Measurements from ENCODE around the gene KRTAP2-4. TPM values are rescaled to one million over a fixed set of nuclear protein-coding genes. Genes with fewer than 3 reads are reported as not detected.
"Not testable (repeated sequence)": the region's sequence is repeated elsewhere in the genome, so short reads cannot be mapped to it uniquely, and the experiment has no call there.

Gene KRTAP2-4, protein sequence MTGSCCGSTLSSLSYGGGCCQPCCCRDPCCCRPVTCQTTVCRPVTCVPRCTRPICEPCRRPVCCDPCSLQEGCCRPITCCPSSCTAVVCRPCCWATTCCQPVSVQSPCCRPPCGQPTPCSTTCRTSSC
- total RNA-seq, result not detected in 2 replicates

DNA sequence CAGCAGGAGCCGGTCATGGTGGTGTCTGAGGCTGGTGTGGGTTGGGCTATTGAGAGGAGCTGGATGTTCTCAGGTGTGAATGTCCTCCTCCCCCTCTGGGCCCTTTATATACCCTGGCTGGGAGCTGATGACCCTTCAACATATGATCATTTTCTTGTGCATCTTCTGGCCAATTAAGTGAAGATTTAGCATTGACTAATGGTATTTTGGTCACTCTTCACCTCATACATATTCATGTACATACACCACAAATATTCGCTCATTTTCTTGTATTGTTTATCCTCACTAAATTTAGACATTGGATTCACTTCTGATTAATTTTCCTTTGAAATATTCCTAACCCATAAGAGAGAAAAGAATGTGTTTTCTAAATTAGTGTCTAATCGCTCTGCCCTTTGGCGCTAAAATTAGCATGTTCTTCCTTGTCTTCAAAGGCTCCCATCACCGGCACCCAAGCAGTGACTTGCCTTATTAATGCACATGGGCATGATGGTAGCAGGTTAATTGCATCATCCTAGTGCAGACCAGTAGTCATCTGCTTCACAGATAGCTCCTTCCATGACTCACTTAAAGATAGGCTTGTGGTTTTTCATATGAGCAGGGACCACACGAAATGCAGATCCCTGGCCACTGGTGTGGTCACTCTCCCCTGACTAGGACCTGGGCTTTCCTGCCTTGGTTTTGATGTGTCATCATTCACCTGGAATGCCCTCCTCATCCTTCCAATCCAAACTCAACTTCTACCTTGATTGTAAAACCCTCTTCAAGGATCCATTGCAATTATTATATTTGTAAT, at the start of gene KRTAP2-4:
TSS of gene KRTAP2-4 (minus strand) at position 51 of the 796 bp plus-strand sequence. CDS start at position 17, 34 bp downstream.
- intact Hi-C loops (cut with micrococcal nuclease), result no loop called here

DNA sequence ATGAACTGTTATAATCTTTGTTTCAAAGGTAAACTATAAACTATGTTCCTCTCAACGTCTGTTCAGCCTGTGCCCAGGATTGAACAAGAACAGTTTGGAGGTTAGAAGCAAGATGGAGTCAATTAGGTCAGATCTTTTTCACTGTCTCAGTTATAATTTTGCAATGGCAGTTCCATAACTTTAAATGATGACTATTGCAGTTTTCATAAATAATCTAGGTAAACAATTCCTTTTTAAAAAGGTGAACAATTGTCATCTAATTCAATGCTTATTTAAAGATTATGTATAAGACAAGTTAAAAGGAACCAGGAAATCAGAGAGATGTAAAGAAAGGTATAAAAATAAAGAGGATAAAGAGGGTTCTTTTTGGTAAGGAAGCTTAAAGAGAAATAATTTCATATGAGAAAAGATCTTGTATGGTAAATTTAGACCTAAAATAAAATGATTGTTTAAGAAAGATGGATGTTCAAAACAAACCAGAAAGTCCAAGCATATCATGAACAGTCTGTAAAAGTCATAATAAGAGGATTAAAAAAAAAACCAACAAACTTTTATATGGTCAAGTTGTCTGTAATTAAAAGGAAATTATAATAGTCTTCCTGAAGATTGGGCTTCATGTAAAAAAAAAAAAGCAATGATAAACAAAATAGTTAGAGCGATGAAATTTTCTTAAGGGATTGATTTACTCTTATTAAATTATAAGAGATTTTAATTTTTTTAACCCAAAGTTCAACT, 45.6 kb upstream of the KRTAP2-4 start:
- intact Hi-C loops (cut with micrococcal nuclease), result no loop called here

DNA sequence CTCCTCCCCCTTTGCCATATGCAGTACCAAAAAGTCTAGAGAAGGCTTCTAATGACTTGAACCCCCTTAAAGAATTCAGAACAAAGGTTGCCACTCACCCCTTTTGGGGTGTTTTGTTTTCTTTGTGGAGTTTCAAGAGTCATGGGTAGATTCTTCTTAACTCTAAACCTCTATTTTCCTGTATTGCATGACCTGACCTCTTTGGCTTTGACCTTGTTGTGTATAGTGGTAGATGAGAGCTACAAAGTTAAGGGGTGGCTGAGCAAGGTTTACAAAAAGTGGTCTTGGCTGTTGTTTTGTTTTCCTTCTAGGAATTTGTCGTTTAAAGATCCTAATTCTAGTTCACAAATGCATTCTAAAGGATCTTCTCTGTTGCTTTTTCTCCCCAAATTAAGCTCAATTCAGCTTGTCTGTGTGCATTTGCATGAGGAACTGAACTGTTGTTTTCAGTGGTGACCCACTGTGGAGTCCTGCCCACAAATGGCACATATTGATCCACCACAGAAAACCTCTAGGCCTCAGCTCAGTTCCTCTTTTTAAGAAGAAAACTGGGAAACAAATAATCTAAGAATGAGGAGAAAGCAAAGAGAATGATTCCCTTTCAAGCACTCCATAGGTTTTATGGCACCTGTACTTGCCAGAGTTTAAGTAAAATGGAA, 43.2 kb upstream of the KRTAP2-4 start:
- intact Hi-C loops (cut with micrococcal nuclease), result not testable (repeated sequence)

DNA sequence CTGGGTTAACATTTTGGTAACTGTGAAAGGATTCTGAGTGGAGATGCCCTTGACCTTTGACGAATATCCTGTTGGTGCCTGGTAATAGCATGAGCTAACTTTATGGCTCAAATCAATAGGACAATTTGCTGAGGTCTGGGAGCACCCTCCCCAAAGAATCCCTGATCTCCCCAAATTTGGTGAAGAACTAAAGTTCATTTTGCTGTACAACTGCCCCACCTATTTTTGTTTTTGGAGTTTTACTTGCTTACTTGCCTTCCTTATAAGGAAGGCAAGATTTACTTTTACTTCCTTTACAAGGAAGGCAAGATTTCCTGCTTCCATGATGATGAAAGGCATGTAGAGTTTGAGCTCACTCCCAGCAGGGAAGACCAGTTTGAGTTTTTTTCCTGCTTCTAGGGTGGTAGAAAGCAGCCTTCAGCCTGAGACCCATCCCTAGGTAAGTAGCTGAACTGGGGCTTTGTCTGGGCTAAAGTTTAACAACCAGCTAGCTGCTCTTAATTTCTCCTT, 42.3 kb upstream of the KRTAP2-4 start:
- intact Hi-C loops (cut with micrococcal nuclease), result no loop called here

DNA sequence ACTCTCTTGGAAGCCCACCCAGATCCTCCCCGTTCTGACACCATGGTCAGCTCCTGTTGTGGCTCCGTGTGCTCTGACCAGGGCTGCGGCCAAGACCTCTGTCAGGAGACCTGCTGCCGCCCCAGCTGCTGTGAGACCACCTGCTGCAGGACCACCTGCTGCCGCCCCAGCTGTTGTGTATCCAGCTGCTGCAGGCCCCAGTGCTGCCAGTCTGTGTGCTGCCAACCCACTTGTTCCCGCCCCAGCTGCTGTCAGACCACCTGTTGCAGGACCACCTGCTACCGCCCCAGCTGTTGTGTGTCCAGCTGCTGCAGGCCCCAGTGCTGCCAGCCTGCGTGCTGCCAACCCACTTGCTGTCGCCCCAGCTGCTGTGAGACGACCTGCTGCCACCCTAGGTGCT, 39.7 kb upstream of the KRTAP2-4 start, which contains the start of gene KRTAP4-9:
TSS of gene KRTAP4-9 (plus strand) at position 43 of the 400 bp plus-strand sequence. CDS start at position 43, 0 bp downstream.
- intact Hi-C loops (cut with micrococcal nuclease), result not testable (repeated sequence)

DNA sequence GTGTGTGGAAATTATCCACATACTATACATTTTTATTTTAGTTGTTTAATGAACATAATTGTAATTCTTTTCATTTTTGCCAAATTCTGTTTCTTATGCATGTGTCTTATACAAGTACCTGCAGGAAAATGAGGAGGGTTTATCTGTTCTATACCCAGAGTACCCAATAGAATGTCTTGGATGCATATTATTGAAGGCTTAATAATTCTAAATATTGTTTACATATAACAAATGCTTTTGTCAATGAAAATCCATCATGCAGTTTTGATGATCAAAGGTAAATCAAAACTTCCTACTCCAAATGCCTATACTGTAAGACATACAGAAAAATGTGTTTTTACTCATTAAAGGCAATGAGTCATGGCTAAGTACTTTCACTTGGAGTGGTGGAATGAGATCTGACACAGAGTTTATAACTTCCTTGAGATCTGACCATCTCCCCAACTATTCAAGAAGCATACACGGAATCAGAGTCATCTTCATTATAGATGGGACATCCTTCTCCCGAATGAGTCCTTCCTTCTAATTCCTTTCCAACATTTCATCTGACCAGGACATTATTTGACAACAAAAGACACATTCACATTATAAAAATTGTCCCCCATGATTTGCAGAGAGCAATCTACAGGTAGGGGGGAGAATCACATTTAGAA, 38.8 kb upstream of the KRTAP2-4 start:
- intact Hi-C loops (cut with micrococcal nuclease), result not testable (repeated sequence)

DNA sequence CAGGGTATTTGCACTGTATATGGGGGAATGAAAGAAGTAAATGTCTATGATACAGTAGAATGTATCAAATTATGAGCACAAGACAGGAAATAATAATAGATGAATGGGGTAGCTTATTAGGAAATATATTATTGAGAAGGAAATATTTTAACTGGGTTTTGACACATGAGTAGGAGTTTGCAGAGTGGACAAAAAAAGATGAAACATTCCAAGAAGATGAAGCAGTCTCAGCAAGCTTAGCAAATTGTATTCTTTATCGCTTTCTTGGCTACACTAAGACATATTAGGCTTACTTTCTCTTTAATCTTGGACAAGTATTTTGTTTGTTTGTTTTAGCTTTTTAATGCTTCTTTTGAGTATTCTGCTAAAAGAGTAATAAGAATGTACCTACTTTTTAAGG, 38.2 kb upstream of the KRTAP2-4 start:
- intact Hi-C loops (cut with micrococcal nuclease), result no loop called here

DNA sequence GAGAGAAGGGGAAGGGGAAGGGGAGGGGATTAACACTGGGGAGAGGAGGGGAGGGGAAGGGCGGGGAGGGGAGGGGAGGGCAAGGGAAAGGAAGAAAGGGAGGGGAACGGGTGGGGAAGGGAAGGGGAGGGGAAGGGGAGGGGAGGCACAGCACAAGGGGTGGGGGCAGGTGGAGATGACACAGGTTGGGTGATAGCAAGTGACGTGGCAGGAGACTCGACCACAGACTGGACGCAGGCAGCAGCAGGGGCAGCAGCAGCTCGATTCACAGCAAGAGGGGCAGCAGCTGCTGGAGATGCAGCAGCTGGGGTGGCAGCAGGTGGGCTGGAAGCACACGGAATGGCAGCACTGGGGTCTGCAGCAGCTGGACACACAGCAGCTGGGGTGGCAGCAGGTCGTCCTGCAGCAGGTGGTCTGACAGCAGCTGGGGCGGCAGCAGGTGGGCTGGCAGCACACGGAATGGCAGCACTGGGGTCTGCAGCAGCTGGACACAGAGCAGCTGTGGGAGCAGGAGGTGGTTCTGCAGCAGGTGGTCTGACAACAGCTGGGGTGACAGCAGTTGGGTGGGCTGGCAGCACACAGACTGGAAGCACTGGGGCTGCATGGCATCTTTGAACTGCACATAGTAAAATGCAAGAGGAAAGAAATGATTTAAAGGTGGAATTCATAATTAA, 36.0 kb upstream of the KRTAP2-4 start, which contains the start of gene KRTAP4-16:
TSS of gene KRTAP4-16 (minus strand) at position 624 of the 674 bp plus-strand sequence. CDS start at position 624, 0 bp downstream.
- intact Hi-C loops (cut with micrococcal nuclease), result no loop called here

DNA sequence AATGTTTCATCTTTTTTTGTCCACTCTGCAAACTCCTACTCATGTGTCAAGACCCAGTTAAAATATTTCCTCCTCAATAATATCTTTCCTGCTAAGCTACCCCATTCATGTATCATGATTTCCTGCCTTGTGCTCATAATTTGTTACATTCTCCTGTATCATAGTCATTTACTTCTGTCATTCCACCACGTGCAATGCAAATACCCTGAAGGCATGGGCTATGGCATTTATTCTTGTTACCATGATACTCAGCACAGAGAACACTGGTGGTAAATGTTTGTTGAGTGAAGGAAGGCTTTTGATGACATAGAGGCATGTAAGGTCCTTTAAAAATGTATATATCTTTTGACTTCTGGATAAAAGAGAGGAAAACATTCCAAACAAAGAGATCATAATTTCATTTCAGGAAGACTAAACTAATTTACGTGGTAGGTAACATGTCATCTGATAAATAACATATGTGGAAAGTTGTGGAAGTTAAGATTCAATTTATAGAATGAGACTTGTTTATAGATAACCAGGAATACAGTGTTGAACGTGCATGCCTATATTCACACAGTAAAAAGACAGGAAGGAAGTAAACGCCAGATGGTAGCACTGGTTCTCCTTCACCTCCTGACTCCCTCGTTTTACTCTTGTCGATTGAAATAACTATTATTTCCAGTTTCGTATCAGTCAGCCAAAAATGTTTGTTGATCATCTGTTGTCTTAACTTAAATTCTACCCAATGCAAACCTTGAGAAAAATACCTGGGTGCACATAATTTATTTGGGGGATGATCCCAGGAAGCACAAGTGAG, 34.2 kb upstream of the KRTAP2-4 start:
- intact Hi-C loops (cut with micrococcal nuclease), result not testable (repeated sequence)

DNA sequence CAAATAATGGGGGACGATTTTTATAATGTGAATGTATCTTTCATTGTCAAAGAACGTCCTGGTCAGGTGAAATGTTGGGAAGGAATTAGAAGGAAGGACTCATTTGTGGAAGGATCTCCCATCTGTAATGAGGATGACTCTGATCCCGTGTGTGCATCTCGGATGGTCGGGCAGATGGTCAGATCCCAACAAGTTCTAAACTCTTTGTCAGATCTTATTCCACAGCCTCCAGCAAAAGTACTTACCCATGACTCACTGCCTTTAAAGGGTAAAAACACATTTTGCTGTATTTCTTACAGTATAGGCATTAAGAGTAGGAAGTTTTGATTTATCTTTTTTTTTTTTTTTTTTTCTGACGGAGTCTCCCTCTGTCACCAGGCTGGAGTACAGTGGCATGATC, 32.8 kb upstream of the KRTAP2-4 start:
- intact Hi-C loops (cut with micrococcal nuclease), result no loop called here

DNA sequence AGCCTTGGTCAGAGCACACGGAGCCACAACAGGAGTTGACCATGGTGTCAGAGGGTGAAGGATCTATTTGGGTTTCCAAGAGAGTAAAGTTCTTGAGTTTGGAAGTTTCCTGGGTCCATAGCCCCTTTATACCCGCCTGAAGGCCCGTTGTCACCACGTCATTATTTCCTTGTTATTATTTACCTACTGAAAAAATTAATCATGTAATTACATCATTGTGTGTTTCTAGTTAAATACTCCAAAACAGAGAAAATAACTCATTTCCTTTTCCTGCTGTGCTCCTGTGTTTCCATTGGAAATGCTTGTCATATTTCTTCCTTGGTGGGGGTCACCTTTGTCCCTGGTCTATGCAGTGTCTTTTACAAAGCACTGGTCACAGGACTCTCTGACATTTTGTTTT, 32.4 kb upstream of the KRTAP2-4 start, which contains the start of gene KRTAP4-8:
TSS of gene KRTAP4-8 (minus strand) at position 101 of the 400 bp plus-strand sequence. CDS start at position 43, 58 bp downstream.
- intact Hi-C loops (cut with micrococcal nuclease), result no loop called here

DNA sequence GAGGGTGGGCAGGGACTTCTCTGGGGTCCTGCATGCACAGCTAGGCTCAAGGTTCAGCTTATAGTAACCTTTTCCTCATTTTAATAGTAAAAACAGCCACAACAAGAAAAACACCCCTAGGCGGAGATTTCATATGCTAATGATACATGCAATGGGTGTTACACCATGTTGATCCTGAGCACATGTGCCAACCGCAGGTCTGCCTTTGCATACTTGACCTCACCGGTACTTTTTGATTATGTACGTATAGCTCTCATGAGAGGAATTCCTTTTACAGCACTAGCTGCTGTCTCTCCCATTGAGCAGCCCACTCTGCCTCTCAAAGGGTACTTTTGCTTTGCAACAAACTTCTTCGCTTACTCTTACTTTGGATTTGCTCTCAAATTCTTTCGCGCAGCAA, 30.4 kb upstream of the KRTAP2-4 start:
- intact Hi-C loops (cut with micrococcal nuclease), result no loop called here

DNA sequence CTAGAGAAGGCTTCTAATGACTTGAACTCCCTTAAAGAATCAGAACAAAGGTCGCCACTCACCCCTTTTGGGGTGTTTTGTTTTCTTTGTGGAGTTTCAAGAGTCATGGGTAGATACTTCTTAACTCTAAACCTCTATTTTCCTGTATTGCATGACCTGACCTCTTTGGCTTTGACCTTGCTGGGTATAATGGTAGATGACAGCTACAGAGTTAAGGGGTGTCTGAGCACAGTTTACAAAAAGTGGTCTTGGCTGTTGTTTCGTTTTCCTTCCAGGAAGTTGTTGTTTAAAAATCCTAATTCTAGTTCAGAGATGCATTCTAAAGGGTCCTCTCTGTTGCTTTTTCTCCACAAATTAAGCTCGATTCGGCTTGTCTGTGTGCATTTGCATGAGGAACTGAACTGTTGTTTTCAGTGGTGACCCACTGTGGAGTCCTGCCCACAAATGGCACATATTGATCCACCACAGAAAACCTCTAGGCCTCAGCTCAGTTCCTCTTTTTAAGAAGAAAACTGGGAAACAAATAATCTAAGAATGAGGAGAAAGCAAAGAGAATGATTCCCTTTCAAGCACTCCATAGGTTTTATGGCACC, 23.2 kb upstream of the KRTAP2-4 start:
- intact Hi-C loops (cut with micrococcal nuclease), result not testable (repeated sequence)

DNA sequence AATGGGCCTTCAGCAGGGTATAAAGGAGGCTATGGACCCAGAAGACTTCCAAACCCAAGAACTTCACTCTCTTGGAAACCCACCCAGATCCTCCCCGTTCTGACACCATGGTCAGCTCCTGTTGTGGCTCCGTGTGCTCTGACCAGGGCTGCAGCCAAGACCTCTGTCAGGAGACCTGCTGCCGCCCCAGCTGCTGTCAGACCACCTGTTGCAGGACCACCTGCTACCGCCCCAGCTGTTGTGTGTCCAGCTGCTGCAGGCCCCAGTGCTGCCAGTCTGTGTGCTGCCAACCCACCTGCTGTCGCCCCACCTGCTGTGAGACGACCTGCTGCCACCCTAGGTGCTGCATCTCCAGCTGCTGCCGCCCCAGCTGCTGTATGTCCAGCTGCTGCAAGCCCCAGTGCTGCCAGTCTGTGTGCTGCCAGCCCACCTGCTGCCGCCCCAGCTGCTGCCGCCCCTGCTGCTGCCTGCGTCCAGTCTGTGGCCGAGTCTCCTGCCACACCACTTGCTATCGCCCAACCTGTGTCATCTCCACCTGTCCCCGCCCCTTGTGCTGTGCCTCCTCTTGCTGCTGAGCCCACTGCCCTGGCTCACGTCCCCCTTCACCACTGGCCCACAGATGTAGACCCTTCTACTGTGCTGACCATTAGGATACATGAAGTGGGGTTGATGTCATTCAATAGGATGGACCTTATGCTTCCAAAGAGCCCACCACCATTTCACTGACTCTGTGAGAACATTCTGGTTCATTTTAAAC, 18.6 kb upstream of the KRTAP2-4 start, which contains the start of gene KRTAP4-7:
TSS of gene KRTAP4-7 (plus strand) at position 51 of the 757 bp plus-strand sequence. CDS start at position 108, 57 bp downstream.
- intact Hi-C loops (cut with micrococcal nuclease), result loop anchor here (2.0 kb wide), 1 partner anchor 55 kb away; no protein-coding TSS in a partner anchor

DNA sequence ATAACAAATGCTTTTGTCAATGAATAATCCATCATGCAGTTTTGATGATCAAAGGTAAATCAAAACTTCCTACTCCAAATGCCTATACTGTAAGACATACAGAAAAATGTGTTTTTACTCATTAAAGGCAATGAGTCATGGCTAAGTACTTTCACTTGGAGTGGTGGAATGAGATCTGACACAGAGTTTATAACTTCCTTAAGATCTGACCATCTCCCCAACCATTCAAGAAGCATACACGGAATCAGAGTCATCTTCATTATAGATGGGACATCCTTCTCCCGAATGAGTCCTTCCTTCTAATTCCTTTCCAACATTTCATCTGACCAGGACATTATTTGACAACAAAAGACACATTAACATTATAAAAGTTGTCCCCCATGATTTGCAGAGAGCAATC, 17.7 kb upstream of the KRTAP2-4 start:
- intact Hi-C loops (cut with micrococcal nuclease), result not testable (repeated sequence)

DNA sequence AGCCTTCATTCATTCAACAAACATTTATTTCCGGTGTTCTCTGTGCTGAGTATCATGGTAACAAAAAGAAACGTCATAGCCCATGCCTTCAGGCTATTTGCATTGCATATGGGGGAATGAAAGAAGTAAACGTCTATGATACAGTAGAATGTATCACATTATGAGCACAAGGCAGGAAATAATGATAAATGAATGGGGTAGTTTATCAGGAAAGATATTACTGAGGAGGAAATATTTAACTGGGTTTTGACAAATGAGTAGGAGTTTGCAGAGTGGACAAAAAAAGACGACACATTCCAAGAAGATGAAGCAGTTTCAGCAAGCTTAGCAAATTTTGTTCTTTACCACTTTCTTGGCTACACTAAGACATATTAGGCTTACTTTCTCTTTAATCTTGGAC, 16.9 kb upstream of the KRTAP2-4 start:
- intact Hi-C loops (cut with micrococcal nuclease), result no loop called here

DNA sequence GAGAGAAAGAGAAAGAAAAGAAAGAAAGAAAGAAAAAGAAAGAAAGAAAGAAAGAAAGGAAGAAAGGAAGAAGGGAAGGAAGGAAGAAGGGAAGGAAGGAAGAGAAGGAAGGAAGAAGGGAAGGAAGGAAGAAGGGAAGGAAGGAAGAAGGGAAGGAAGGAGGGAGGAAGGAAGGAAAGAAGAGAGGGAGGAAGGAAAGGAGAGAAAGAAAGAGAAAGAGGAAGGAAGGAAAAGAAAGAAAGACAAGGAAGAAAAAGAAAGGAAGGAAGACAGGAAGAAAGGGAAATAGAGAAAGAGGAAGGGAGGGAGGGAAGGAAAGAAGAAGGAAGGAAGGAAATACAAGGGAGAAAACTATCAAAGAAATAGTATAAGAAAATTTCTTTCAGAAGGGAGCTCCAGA, 11.1 kb upstream of the KRTAP2-4 start:
- intact Hi-C loops (cut with micrococcal nuclease), result no loop called here

DNA sequence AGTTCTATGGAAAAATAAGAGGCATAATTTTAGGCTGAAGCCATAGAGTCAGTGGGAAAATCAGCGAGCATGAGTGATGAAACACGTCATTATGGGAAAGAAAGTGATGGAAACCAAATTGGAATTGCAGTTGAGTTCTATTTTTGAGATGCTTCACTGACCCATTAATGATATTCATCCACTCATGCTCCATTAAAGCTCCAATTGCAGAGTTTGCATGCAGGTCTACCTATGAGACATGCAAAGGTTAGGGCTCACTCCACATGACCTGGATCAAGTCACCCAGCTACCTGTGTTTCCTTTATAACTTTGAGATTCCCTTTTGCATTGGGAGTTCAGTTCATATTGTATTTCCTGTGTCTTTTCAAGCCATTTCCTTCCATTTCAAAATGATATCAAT, 8.0 kb upstream of the KRTAP2-4 start:
- intact Hi-C loops (cut with micrococcal nuclease), result no loop called here
